Mammary epithelial cell (primary cell): Measurements from ENCODE around the gene MBD4.

Experiments used
- EZH2 ChIP-seq: IDR thresholded peaks from 2 replicates; pipeline ENCODE4 v1.6.1; 2012; ENCODE audit warnings: low read length, inconsistent platforms, borderline replicate concordance
- TF ChIP-seq, protein P1 (sequence below), 2 donors: IDR thresholded peaks in 1 of 2; conservative IDR thresholded peaks in 1 of 2; 2 replicates each; pipeline ENCODE4 v1.5.1; 2011 to 2012; ENCODE audit warnings: inconsistent platforms in 2 of 2, low read length in 2 of 2, mild to moderate bottlenecking in 2 of 2, control low read depth in 1 of 2, low read depth in 1 of 2; ENCODE audit not compliant: insufficient read depth in 1 of 2; ENCODE audit errors: extremely low read depth in 1 of 2

DNA sequence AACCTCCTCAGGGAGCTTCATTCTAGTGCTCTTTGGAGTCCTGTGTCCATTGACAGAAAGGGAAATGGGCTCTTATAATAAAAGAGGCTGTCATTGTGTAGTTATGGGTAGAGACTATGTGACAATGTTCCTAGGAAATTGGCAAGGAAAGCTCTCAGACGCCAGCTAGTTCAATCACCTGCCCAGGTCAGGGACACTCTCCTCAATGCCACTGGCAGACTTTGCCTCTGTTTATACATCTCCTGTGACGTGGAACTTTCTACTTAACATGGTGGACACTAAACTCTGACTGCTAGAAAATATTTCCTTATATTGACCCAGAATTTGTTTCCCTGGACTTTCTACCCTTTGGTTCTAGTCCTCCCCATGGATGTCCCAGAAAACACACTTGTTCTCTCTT lies 14.1 kb downstream of the MBD4 start:
- TF ChIP-seq, protein P1, sequence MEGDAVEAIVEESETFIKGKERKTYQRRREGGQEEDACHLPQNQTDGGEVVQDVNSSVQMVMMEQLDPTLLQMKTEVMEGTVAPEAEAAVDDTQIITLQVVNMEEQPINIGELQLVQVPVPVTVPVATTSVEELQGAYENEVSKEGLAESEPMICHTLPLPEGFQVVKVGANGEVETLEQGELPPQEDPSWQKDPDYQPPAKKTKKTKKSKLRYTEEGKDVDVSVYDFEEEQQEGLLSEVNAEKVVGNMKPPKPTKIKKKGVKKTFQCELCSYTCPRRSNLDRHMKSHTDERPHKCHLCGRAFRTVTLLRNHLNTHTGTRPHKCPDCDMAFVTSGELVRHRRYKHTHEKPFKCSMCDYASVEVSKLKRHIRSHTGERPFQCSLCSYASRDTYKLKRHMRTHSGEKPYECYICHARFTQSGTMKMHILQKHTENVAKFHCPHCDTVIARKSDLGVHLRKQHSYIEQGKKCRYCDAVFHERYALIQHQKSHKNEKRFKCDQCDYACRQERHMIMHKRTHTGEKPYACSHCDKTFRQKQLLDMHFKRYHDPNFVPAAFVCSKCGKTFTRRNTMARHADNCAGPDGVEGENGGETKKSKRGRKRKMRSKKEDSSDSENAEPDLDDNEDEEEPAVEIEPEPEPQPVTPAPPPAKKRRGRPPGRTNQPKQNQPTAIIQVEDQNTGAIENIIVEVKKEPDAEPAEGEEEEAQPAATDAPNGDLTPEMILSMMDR (conservative IDR thresholded peaks at IDR 0.05 in 1 of 2, IDR thresholded peaks at IDR 0.05 in 1 of 2; ENCODE audit: extremely low read depth in 1 of 2, insufficient read depth in 1 of 2, low read depth in 1 of 2, low read length in 2 of 2), result no peak
- no peak for TF ChIP-seq EZH2
